Endothelial cell of umbilical vein (primary cell): Measurements from ENCODE around the gene HS3ST3B1. TPM values are rescaled to one million over a fixed set of nuclear protein-coding genes. Genes with fewer than 3 reads are reported as not detected.

Experiments used
- BruUV-seq: library from RNA; stranded (reverse); fragments of 400-500 nt; replicated peaks from 2 replicates; lab custom pipeline; 2021; lab: Mats Ljungman, UMichigan
- CTCF ChIA-PET: fragments of 300-600, 350-600 bp; sonication (Branson Sonifier 250); formaldehyde crosslinking; loops from one replicate; lab custom pipeline; 2021; ENCODE audit warnings: antibody characterized with exemption, inconsistent platforms; lab: Charles Lee
- POLR2A ChIA-PET: fragments of 300-600, 350-600 bp; sonication (Branson Sonifier 250); formaldehyde crosslinking; loops from one replicate; lab custom pipeline; 2021; ENCODE audit warnings: antibody characterized with exemption, inconsistent platforms; lab: Charles Lee
- DNase-seq: peaks from one replicate; pipeline ENCODE4 v3.0.0-alpha.2; 2011; ENCODE audit warnings: low read depth, low spot score
- FAIRE-seq: peaks from 2 replicates; lab custom pipeline; 2011; peaks lifted over from hg19 to GRCh38; lab: Jason Lieb, UNC
- H2AFZ ChIP-seq: 2 replicates; pipeline ENCODE4 v1.6.0; 2012; ENCODE audit warnings: low read depth, low read length, control low read depth, inconsistent platforms
- H3K27ac ChIP-seq: 2 replicates; pipeline ENCODE4 v1.5.1; 2011; ENCODE audit warnings: low read depth, mild to moderate bottlenecking, control low read depth, low read length, moderate library complexity; ENCODE audit not compliant: insufficient read depth
- H3K27me3 ChIP-seq, 2 experiments: 2 replicates each; pipeline versions ENCODE4 v1.6.0 to v1.6.1; 2011; ENCODE audit warnings: low read length in 2 of 2, mixed read lengths in 1 of 2; ENCODE audit not compliant: control insufficient read depth in 2 of 2, insufficient read depth in 2 of 2
- H3K36me3 ChIP-seq, 2 experiments: 2 replicates in 1 of 2; 3 replicates in 1 of 2; pipeline ENCODE4 v1.5.1; 2011; ENCODE audit warnings: low read length in 2 of 2, mild to moderate bottlenecking in 1 of 2, moderate library complexity in 1 of 2; ENCODE audit not compliant: control insufficient read depth in 2 of 2, insufficient read depth in 2 of 2; ENCODE audit errors: extremely low read depth in 1 of 2
- H3K4me1 ChIP-seq: 3 replicates; pipeline ENCODE4 v1.5.1; 2011; ENCODE audit warnings: mild to moderate bottlenecking, low read length; ENCODE audit not compliant: control insufficient read depth, insufficient read depth; ENCODE audit errors: extremely low read depth
- H3K4me2 ChIP-seq: 2 replicates; pipeline ENCODE4 v1.6.1; 2011; ENCODE audit warnings: low read length, control low read depth, mixed read lengths; ENCODE audit not compliant: insufficient read depth
- H3K4me3 ChIP-seq, 3 experiments: fragments of 200-600 bp in 1 of 3; sonication (generic), shearing (Covaris generic) in 1 of 3; replicated peaks in 1 of 3; 2 replicates each; pipeline ENCODE4 v1.5.1; 2011 to 2016; ENCODE audit warnings: control low read depth in 3 of 3, low read length in 3 of 3, mild to moderate bottlenecking in 2 of 3, inconsistent platforms in 1 of 3, low read depth in 1 of 3, moderate library complexity in 1 of 3; ENCODE audit not compliant: insufficient read depth in 1 of 3
- H3K79me2 ChIP-seq: 2 replicates; pipeline ENCODE4 v1.6.0; 2012; ENCODE audit warnings: low read length, inconsistent platforms; ENCODE audit not compliant: control insufficient read depth, insufficient read depth
- H3K9ac ChIP-seq: replicated peaks from 2 replicates; pipeline ENCODE3; 2011; ENCODE audit warnings: low read length, control low read depth; ENCODE audit not compliant: insufficient read depth; ENCODE audit errors: extremely low read depth
- H3K9me1 ChIP-seq: replicated peaks from 3 replicates; pipeline ENCODE4 v1.6.0; 2011; ENCODE audit warnings: mild to moderate bottlenecking, low read length; ENCODE audit not compliant: control insufficient read depth, insufficient read depth; ENCODE audit errors: extremely low read depth
- H3K9me3 ChIP-seq: replicated peaks from 2 replicates; pipeline ENCODE4 v1.5.1; 2012; ENCODE audit warnings: low read length, inconsistent platforms; ENCODE audit not compliant: control insufficient read depth, insufficient read depth
- H4K20me1 ChIP-seq: replicated peaks from 2 replicates; pipeline ENCODE3; 2011; ENCODE audit warnings: mild to moderate bottlenecking, low read length; ENCODE audit not compliant: control insufficient read depth, insufficient read depth; ENCODE audit errors: extremely low read depth
- CTCF ChIP-seq, 2 donors: IDR thresholded peaks; 1 replicate in 1 of 2; 2 replicates in 1 of 2; pipeline ENCODE4 v1.5.1; 2011; ENCODE audit warnings: low read length in 2 of 2, mild to moderate bottlenecking in 2 of 2, moderate library complexity in 2 of 2, control low read depth in 1 of 2, inconsistent platforms in 1 of 2, low read depth in 1 of 2; ENCODE audit not compliant: insufficient read depth in 1 of 2; ENCODE audit errors: extremely low read depth in 1 of 2
- EZH2 ChIP-seq: IDR thresholded peaks from 2 replicates; pipeline ENCODE4 v1.6.1; 2012; ENCODE audit warnings: borderline replicate concordance, low read depth, mild to moderate bottlenecking, moderate library complexity, low read length, inconsistent platforms; ENCODE audit not compliant: severe bottlenecking
- FOS ChIP-seq: IDR thresholded peaks from 2 replicates; pipeline ENCODE4 v1.6.1; 2011; ENCODE audit warnings: mild to moderate bottlenecking, low read length, moderate library complexity, borderline replicate concordance; ENCODE audit not compliant: insufficient read depth
- GATA2 ChIP-seq: IDR thresholded peaks from 2 replicates; pipeline ENCODE4 v1.7.0; 2011; ENCODE audit warnings: low read depth, mild to moderate bottlenecking, moderate library complexity, mixed read lengths, low read length; ENCODE audit not compliant: insufficient read length, insufficient read depth
- JUN ChIP-seq: IDR thresholded peaks from 2 replicates; pipeline ENCODE4 v1.6.1; 2011; ENCODE audit warnings: borderline replicate concordance, low read depth; ENCODE audit not compliant: insufficient read length, insufficient read depth
- MAX ChIP-seq: IDR thresholded peaks from 2 replicates; pipeline ENCODE4 v1.6.1; 2011; ENCODE audit not compliant: insufficient read depth, insufficient read length
- MYC ChIP-seq: IDR thresholded peaks from one replicate; pipeline ENCODE4 v1.6.1; 2011; ENCODE audit warnings: mild to moderate bottlenecking, low read depth, low read length
- POLR2A ChIP-seq: IDR thresholded peaks from 2 replicates; pipeline ENCODE4 v1.6.1; 2012; ENCODE audit warnings: low read depth, mild to moderate bottlenecking, control low read depth, low read length
- POLR2AphosphoS5 ChIP-seq: IDR thresholded peaks from 2 replicates; pipeline ENCODE4 v1.6.1; 2012; ENCODE audit warnings: low read depth, mild to moderate bottlenecking, control low read depth, low read length, moderate library complexity; ENCODE audit not compliant: insufficient read depth
- dilution Hi-C: fragments of 300-500 bp; cut with MboI; formaldehyde crosslinking; loops from one replicate; pipeline ENCODE4 v1.15.0; 2019; ENCODE audit warnings: low sequenced_read_pairs; ENCODE audit not compliant: extremely low pct_ligation_motif_present
- intact Hi-C: fragments of 100-400 bp; cut with micrococcal nuclease; formaldehyde crosslinking; loops from one replicate; pipeline ENCODE4 v1.10.0; 2022
- polyA plus RNA-seq, 4 experiments: library from polyadenylated mRNA; depleted of rRNA in 3 of 4; stranded (reverse) in 3 of 4; unstranded in 1 of 4; fragments of >200 nt; gene quantifications; 2 replicates each; pipeline versions ENCODE4 v1.2.1 to v1.2.3, GENCODE V29; 2011 to 2012; ENCODE audit warnings: missing spikeins in 1 of 4
- total RNA-seq: library from RNA; stranded (reverse); gene quantifications from 2 replicates; pipeline ENCODE4 v1.2.3, GENCODE V29; 2021

The HS3ST3B1 gene
- total and polyA plus RNA-seq, 2 donors (not counting 3 experiments of a cell fraction or from before 2014, with no cell fraction given) = not detected

- intact Hi-C loops (no loop called here), dilution Hi-C loops (no loop called here)
- H3K4me1 ChIP-seq = no peaks in the 10 kb centered on the region
- FAIRE-seq (no peak), DNase-seq (no peak)
- BruUV-seq = no TSS peak
- POLR2A ChIA-PET = no interaction called here
- H3K27me3 ChIP-seq = no peaks in the 10 kb centered on the region
- no peaks in the 10 kb centered on the region for H3K79me2 ChIP-seq
- H4K20me1 ChIP-seq = no peaks in the 10 kb centered on the region
- H3K9me3 ChIP-seq = peaks cover 2% of the 10 kb centered on the region
- no peak overlapping the region for H3K9ac ChIP-seq
- no peak overlapping the region for H3K4me2 ChIP-seq
- no peak overlapping the region for H2AFZ ChIP-seq
- no peaks in the 10 kb centered on the region for H3K36me3 ChIP-seq
- CTCF ChIA-PET = no interaction called here
- H3K4me3 ChIP-seq = no peak overlapping the region
- H3K9me1 ChIP-seq = no peaks in the 10 kb centered on the region
- H3K27ac ChIP-seq = no peak overlapping the region
- TF ChIP-seq POLR2AphosphoS5 = no peak
- no peak for TF ChIP-seq POLR2A
- TF ChIP-seq MYC = no peak
- TF ChIP-seq GATA2 = no peak
- TF ChIP-seq JUN = no peak
- no peak for TF ChIP-seq EZH2
- no peak for TF ChIP-seq FOS
- TF ChIP-seq MAX = no peak
- TF ChIP-seq CTCF (IDR thresholded peaks at IDR 0.05; ENCODE audit: extremely low read depth in 1 of 2, insufficient read depth in 1 of 2, low read depth in 1 of 2, low read length in 2 of 2) = no peak
Measured at GRCh38 chr17:14353861-14354474, 53.1 kb downstream of the HS3ST3B1 start.
